Small intestine (tissue), 7 donors: ENCODE results near the gene LOX. TPM values are rescaled to one million over a fixed set of nuclear protein-coding genes. Genes with fewer than 3 reads are reported as not detected.

Experiments used
- DNase-seq, 2 donors: peaks; one replicate each; pipeline versions ENCODE4 v3.0.0 to v3.0.0-alpha.2; 2013
- FAIRE-seq: peaks from 2 replicates; lab custom pipeline; 2012; peaks lifted over from hg19 to GRCh38; lab: Jason Lieb, UNC
- H3K27ac ChIP-seq, 3 donors: one replicate each; pipeline ENCODE4 v1.5.1; 2013; ENCODE audit warnings: low read length in 2 of 3, mild to moderate bottlenecking in 2 of 3, control low read depth in 1 of 3, inconsistent platforms in 1 of 3, low read depth in 1 of 3, moderate library complexity in 1 of 3
- H3K27me3 ChIP-seq, 3 donors: one replicate each; pipeline ENCODE4 v1.6.1; 2013; ENCODE audit warnings: low read length in 3 of 3, inconsistent platforms in 1 of 3; ENCODE audit not compliant: control insufficient read depth in 3 of 3, insufficient read depth in 3 of 3
- H3K36me3 ChIP-seq, 3 donors: one replicate each; pipeline ENCODE4 v1.6.1; 2013; ENCODE audit warnings: low read length in 3 of 3, inconsistent platforms in 1 of 3, low read depth in 1 of 3, mild to moderate bottlenecking in 1 of 3, moderate library complexity in 1 of 3; ENCODE audit not compliant: control insufficient read depth in 3 of 3, insufficient read depth in 2 of 3
- H3K4me1 ChIP-seq, 3 donors: one replicate each; pipeline ENCODE4 v1.6.1; 2013; ENCODE audit warnings: low read length in 2 of 3, inconsistent platforms in 1 of 3, low read depth in 1 of 3, mild to moderate bottlenecking in 1 of 3, moderate library complexity in 1 of 3; ENCODE audit not compliant: control insufficient read depth in 3 of 3, insufficient read depth in 2 of 3
- H3K4me3 ChIP-seq, 3 donors: one replicate each; pipeline ENCODE4 v1.5.1; 2013; ENCODE audit warnings: low read length in 3 of 3, control low read depth in 1 of 3, inconsistent platforms in 1 of 3, low read depth in 1 of 3, mild to moderate bottlenecking in 1 of 3, moderate library complexity in 1 of 3
- H3K9me3 ChIP-seq, 2 donors: one replicate each; pipeline ENCODE4 v1.6.1; 2013; ENCODE audit warnings: low read depth in 1 of 2, low read length in 1 of 2; ENCODE audit not compliant: control insufficient read depth in 2 of 2, insufficient read depth in 1 of 2
- WGBS, 3 donors: extraction: QIAGEN DNeasy Blood & Tissue Kit; methylation state at CpG; one replicate each; pipeline ENCODE4 v1.1.7; 2013; 5-methylcytosine and 5-hydroxymethylcytosine counted together
- polyA plus RNA-seq, 4 donors: library from polyadenylated mRNA; stranded (reverse) in 3 of 4; unstranded in 1 of 4; fragments of 200-250 nt in 3 of 4; fragments of 120-200 nt in 1 of 4; gene quantifications; one replicate each; pipeline versions ENCODE4 v1.2.1 to v1.2.3, GENCODE V29; 2013
- donor health status: healthy with polysubstance abuse.
- donor health status: control.
- donor health status: control.
- donor health status: Bipolar disorder and iron deficiency.
- donor health status: healthy.

The LOX gene
- polyA plus RNA-seq, 4 donors, result 0.45 to 8.5 (median 2.3) TPM

GRCh38 chr5:122030251-122030650 is 47.8 kb downstream of the LOX start:
- no peak overlapping the region for H3K4me3 ChIP-seq
- H3K36me3 ChIP-seq, result peaks cover 0 to 9% (median 0%) of the 10 kb centered on the region in 3 donors
- FAIRE-seq (no peak), DNase-seq (peak in 1 of 2 donors; percentile 44)
- no peaks in the 10 kb centered on the region for H3K4me1 ChIP-seq
- no peaks in the 10 kb centered on the region for H3K27me3 ChIP-seq
- H3K9me3 ChIP-seq, result no peaks in the 10 kb centered on the region
- H3K27ac ChIP-seq, result no peak overlapping the region

- H3K9me3 ChIP-seq, result no peaks in the 10 kb centered on the region
- no peak overlapping the region for H3K27ac ChIP-seq
- no peak for DNase-seq
- 64 to 69% (median 68%) methylated on average over 1 of the region's 1 CpG for WGBS, 3 donors
- FAIRE-seq, result no peak
- no peak overlapping the region for H3K4me3 ChIP-seq
- peaks cover 0 to 9% (median 0%) of the 10 kb centered on the region in 3 donors for H3K36me3 ChIP-seq
- H3K4me1 ChIP-seq, result no peaks in the 10 kb centered on the region
- H3K27me3 ChIP-seq, result no peaks in the 10 kb centered on the region
Measured at GRCh38 chr5:122029818-122030217, 48.2 kb downstream of the LOX start.

- Histone ChIP-seq H3K27ac (no peak overlapping the region), H3K4me1 (no peaks in the 10 kb centered on the region), H3K4me3 (no peak overlapping the region), H3K36me3 (peaks cover 0 to 11% (median 5%) of the 10 kb centered on the region in 3 donors), H3K27me3 (no peaks in the 10 kb centered on the region), H3K9me3 (no peaks in the 10 kb centered on the region)
- no peak for DNase-seq
- 83 to 94% (median 86%) methylated on average over 2 of the region's 2 CpGs for WGBS, 3 donors
- FAIRE-seq, result no peak
Measured at GRCh38 chr5:122022966-122023365, 55.1 kb downstream of the LOX start.

GRCh38 chr5:122019919-122020590 is 58.0 kb downstream of the LOX start:
- H3K9me3 ChIP-seq, result no peaks in the 10 kb centered on the region
- H3K4me3 ChIP-seq, result no peak overlapping the region
- 90 to 95% (median 91%) methylated on average over 7 of the region's 7 CpGs for WGBS, 3 donors
- peaks cover 0 to 5% (median 5%) of the 10 kb centered on the region in 3 donors for H3K36me3 ChIP-seq
- no peaks in the 10 kb centered on the region for H3K4me1 ChIP-seq
- no peak overlapping the region for H3K27ac ChIP-seq
- FAIRE-seq (no peak), DNase-seq (no peak)
- H3K27me3 ChIP-seq, result no peaks in the 10 kb centered on the region

GRCh38 chr5:122015471-122015870 is 62.6 kb downstream of the LOX start:
- no peak overlapping the region for H3K27ac ChIP-seq
- 84 to 93% (median 92%) methylated on average over 5 of the region's 5 CpGs for WGBS, 3 donors
- no peaks in the 10 kb centered on the region for H3K27me3 ChIP-seq
- no peaks in the 10 kb centered on the region for H3K4me1 ChIP-seq
- FAIRE-seq (no peak), DNase-seq (no peak)
- H3K36me3 ChIP-seq, result no peaks in the 10 kb centered on the region
- no peak overlapping the region for H3K4me3 ChIP-seq
- H3K9me3 ChIP-seq, result no peaks in the 10 kb centered on the region

- Histone ChIP-seq H3K27me3 (no peaks in the 10 kb centered on the region), H3K27ac (no peak overlapping the region), H3K4me1 (no peaks in the 10 kb centered on the region), H3K36me3 (no peaks in the 10 kb centered on the region), H3K9me3 (no peaks in the 10 kb centered on the region), H3K4me3 (no peak overlapping the region)
- WGBS, 3 donors, result 71 to 91% (median 88%) methylated on average over 6 of the region's 6 CpGs
- DNase-seq, result no peak
- peak; percentile 70 for FAIRE-seq
Measured at GRCh38 chr5:122014236-122014935, 63.7 kb downstream of the LOX start.

Other genes starting within 250 kb of the LOX start
- not detected for gene FTMT, start 226.4 kb downstream of the LOX start, polyA plus RNA-seq
- 10 to 100 TPM in 1 of 4 donors, 1 to 10 TPM in 3; 2.4 to 13.8 (median 3.9) TPM for gene SRFBP1, start 116.3 kb downstream of the LOX start, polyA plus RNA-seq
- gene ZNF474, start 51.3 kb upstream of the LOX start, polyA plus RNA-seq, result under 1 TPM in 2 of 4 donors, not detected in 2; 0.04 to 0.07 TPM
- gene SNCAIP, start 234.0 kb upstream of the LOX start, polyA plus RNA-seq, result 1 to 10 TPM in 2 of 4 donors, under 1 TPM in 1, not detected in 1; 0.54 to 5.3 (median 1.1) TPM